Gastroesophageal sphincter (tissue), 4 donors: ENCODE results near the gene TIMM13. TPM values are rescaled to one million over a fixed set of nuclear protein-coding genes. Genes with fewer than 3 reads are reported as not detected.
"Not testable (repeated sequence)": the region's sequence is repeated elsewhere in the genome, so short reads cannot be mapped to it uniquely, and the experiment has no call there.

Experiments
- ATAC-seq: fragments of 150-250 bp; one replicate; pipeline ENCODE4 v1.9.1; 2016; ENCODE audit warnings: mild to moderate bottlenecking, moderate library complexity
- H3K27ac ChIP-seq, 4 donors: fragments of 200-600 bp; sonication (generic) in 3 of 4; 1 replicate in 3 of 4; 2 replicates in 1 of 4; pipeline ENCODE4 v1.5.1; 2016 to 2019
- H3K27me3 ChIP-seq: fragments of 200-600 bp; sonication (generic); one replicate; pipeline ENCODE4 v1.5.1; 2019
- H3K36me3 ChIP-seq, 2 donors: fragments of 200-600 bp; sonication (generic); one replicate each; pipeline ENCODE4 v1.5.1; 2019; ENCODE audit warnings: control low read depth in 1 of 2
- H3K4me1 ChIP-seq, 3 donors: fragments of 200-600 bp; sonication (generic); 1 replicate in 2 of 3; 2 replicates in 1 of 3; pipeline ENCODE4 v1.5.1; 2016 to 2019; ENCODE audit warnings: control low read depth in 2 of 3
- H3K4me3 ChIP-seq, 2 donors: fragments of 200-600 bp; sonication (generic); one replicate each; pipeline ENCODE4 v1.5.1; 2019; ENCODE audit warnings: mild to moderate bottlenecking in 1 of 2, moderate library complexity in 1 of 2
- H3K9me3 ChIP-seq, 3 donors: fragments of 200-600 bp; sonication (generic); one replicate each; pipeline ENCODE4 v1.5.1; 2017 to 2019; ENCODE audit warnings: control low read depth in 2 of 3
- CTCF ChIP-seq, 4 experiments: fragments of 200-600 bp in 2 of 4; fragments of 450-650 bp in 2 of 4; sonication (generic) in 1 of 4; IDR thresholded peaks; one replicate each; pipeline ENCODE4 v1.5.1; 2017 to 2019; ENCODE audit warnings: antibody characterized with exemption in 4 of 4, mild to moderate bottlenecking in 2 of 4, moderate library complexity in 2 of 4
- EP300 ChIP-seq: sonication (generic); formaldehyde crosslinking; IDR thresholded peaks from one replicate; pipeline ENCODE4 v1.6.1; 2017; ENCODE audit warnings: antibody characterized with exemption, mild to moderate bottlenecking
- POLR2A ChIP-seq, 2 donors: fragments of 450-650 bp; IDR thresholded peaks; one replicate each; pipeline ENCODE4 v1.6.1; 2017; ENCODE audit warnings: antibody characterized with exemption in 2 of 2, mild to moderate bottlenecking in 2 of 2, moderate library complexity in 1 of 2
- POLR2AphosphoS5 ChIP-seq: sonication (generic); formaldehyde crosslinking; IDR thresholded peaks from one replicate; pipeline ENCODE4 v1.6.1; 2017; ENCODE audit warnings: antibody characterized with exemption
- WGBS, 2 donors: methylation state at CpG; one replicate each; pipeline ENCODE4 v1.1.5; 2018; ENCODE audit warnings: low coverage in 1 of 2; 5-methylcytosine and 5-hydroxymethylcytosine counted together
- total RNA-seq, 4 donors: library from RNA; depleted of rRNA; stranded (reverse); fragments of >200 nt; gene quantifications; one replicate each; pipeline ENCODE4 v1.1.0, GENCODE V29; 2016

Gene TIMM13
- total RNA-seq, 4 donors from 2014 or later = 22.9 to 32.2 (median 27.3) TPM

DNA sequence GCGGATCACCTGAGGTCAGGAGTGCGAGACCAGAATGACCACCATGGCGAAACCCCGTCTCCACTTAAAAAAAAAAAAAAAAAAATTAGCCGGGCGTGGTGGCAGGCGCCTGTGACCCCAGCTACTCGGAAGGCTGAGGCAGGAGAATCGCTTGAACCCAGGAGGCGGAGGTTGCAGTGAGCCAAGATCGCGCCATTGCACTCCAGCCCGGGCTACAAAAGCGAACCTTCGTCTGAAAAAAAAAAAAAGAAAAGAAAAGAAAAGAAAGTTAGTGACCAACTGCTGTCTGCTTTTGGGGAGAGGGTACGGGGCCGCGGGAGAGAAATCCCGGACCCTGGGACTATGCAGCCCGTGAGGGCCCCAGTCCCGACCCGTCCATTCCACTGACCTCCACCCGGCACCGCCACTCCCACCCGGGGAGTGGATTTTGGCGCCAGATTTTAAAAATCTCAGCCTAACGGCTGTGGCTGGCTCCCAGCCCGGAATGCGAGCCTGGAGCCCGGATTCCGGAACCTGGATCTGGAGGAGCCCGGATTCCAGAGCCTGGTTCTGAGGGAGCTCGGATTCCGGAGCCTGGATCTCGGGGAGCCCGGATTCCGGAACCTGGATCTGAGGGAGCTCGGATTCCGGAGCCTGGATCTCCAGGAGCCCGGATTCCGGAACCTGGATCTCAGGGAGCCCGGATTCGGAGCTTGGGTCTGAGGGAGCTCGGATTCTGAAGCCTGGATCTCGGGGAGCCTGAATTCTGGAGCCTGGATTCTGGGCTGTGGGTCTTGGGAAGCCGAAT lies 35.4 kb upstream of the TIMM13 start:
- peak overlapping the region in 3 of 4 donors; percentile 68 to 71 (median 68) for H3K27ac ChIP-seq
- peak overlapping the region; percentile 48 to 67 for H3K4me3 ChIP-seq
- H3K36me3 ChIP-seq = no peaks in the 10 kb centered on the region
- TF ChIP-seq EP300 (no peak), POLR2A (IDR thresholded peaks at IDR 0.05) (no peak), CTCF (IDR thresholded peaks at IDR 0.05) (no peak), POLR2AphosphoS5 (peak; percentile 86)
- peaks cover 0 to 27% (median 10%) of the 10 kb centered on the region in 3 donors for H3K4me1 ChIP-seq
- WGBS, 2 donors = 0 to 12% methylated on average over 1 to 22 of the region's 46 CpGs
- peak; percentile 94 for ATAC-seq
- H3K9me3 ChIP-seq = no peaks in the 10 kb centered on the region
- no peaks in the 10 kb centered on the region for H3K27me3 ChIP-seq

DNA sequence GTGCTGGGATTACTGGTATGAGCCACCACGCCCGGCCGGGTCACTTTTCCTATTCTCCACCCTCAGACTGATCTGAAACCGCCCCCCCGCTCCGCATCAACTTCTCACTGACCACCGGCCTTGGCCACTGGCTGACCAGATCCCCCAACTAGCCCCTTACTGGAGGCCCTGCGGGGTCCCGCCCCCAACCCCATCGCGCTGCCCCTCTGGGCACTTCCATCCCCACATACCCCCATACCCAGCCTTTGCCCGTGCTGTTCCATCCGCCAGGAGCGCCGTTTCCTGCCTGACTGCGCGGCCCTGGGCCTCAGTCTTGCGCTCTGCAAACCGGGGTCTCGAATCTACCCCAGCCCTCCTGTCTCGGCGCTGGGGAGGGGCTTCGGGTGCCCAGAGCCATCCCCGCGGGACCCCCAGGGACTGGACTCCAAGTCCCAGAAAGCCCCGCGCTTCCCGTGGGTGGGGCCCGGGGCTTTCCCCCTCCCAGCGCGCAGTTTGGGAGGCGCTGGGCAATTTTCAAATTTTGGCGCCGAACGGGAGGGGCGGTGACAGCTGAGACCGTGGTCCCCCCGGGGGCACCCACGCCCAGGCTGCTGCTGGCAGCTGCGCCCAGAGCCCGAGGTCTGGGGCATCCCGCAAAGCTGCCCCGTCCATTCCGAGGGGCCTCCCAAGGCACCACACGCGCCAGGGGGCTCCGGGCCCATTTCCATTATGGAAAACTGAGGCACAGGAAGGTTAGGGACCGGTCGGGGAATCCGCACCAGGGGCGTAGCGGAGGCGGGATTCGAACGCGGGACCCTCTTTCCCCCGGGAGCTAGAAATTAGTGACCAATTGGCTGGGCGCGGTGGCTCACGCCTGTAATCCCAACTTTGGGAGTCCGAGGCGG lies 34.6 kb upstream of the TIMM13 start:
- peaks cover 0 to 35% (median 10%) of the 10 kb centered on the region in 3 donors for H3K4me1 ChIP-seq
- peak; percentile 7 for ATAC-seq
- H3K36me3 ChIP-seq = no peaks in the 10 kb centered on the region
- no peaks in the 10 kb centered on the region for H3K27me3 ChIP-seq
- TF ChIP-seq EP300 = no peak
- peak in 1 of 4 experiments; percentile 30 for TF ChIP-seq CTCF (IDR thresholded peaks at IDR 0.05)
- H3K27ac ChIP-seq = peak overlapping the region in 3 of 4 donors; percentile 54 to 71 (median 68)
- peak overlapping the region; percentile 48 to 67 for H3K4me3 ChIP-seq
- 1 to 11% methylated on average over 9 to 18 of the region's 62 CpGs for whole genome bisulfite sequencing, 2 donors
- no peaks in the 10 kb centered on the region for H3K9me3 ChIP-seq

DNA sequence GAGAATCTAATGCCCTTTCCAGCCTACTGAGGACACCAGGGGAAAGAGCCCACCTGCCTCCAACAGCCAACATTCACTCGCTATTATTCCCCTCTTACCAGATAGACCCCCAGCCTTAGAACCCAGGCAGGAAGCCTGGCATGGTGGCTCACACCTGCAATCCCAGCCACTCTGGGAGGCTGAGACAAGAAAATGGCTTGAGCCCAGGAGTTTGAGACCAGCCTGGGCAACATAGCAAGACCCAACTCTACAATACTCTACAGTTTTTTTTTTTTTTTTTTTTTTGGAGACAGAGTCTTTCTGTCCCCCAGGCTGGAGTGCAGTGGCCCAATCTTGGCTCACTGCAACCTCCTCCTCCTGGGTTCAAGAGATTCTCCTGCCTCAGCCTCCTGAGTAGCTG lies 32.9 kb upstream of the TIMM13 start:
- WGBS, 2 donors = 100% methylated on average over 1 of the region's 1 CpG
- Histone ChIP-seq H3K27ac (no peak overlapping the region), H3K27me3 (no peaks in the 10 kb centered on the region), H3K9me3 (no peaks in the 10 kb centered on the region), H3K4me1 (peaks cover 0 to 48% (median 17%) of the 10 kb centered on the region in 3 donors), H3K36me3 (no peaks in the 10 kb centered on the region), H3K4me3 (no peak overlapping the region)
- ATAC-seq = no peak
- TF ChIP-seq EP300 = no peak

DNA sequence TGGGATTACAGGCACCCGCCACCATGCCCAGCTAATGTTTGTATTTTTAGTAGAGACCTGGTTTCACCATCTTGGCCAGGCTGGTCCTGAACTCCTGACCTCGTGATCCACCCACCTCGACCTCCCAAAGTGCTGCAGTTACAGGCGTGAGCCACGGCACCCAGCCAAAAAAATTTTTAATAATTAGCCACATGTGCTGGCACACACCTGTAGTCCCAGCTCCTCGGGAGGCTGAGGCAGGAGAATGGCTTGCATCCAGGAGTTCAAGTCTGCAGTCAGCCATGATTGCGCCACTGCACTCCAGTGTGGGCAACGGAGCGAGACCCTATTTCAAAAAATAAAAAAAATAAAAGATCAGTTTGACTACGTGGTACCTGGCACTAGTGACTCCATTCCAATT lies 31.4 kb upstream of the TIMM13 start:
- not testable (repeated sequence) for ATAC-seq, H3K9me3 ChIP-seq, H3K4me3 ChIP-seq, H3K27me3 ChIP-seq, H3K36me3 ChIP-seq, H3K27ac ChIP-seq
- WGBS, 2 donors = 72 to 77% methylated on average over 4 to 6 of the region's 10 CpGs
- H3K4me1 ChIP-seq = peaks cover 0 to 55% (median 17%) of the 10 kb centered on the region in 3 donors

DNA sequence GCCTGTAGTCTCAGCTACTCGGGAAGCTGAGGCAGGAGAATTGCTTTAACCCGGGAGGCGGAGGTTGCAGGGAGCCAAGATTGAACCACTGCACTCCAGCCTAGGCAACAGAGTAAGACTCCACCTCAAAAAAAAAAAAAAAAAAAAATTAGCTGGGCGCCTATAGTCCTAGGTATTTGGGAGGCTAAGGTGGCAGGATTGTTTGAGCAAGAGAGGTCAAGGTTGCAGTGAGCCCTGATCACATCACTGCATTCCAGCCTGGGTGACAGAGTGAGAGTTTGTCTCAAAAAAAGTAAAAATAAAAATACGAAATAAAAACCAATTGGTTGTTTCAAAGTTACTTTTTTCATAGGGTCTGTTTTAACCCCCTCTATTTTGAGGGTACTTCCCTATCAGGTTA lies 30.7 kb upstream of the TIMM13 start:
- WGBS, 2 donors = 78 to 82% methylated on average over 3 to 5 of the region's 5 CpGs
- no peak for ATAC-seq

More for the DNA sequence above, 30.7 kb upstream of the TIMM13 start:
- no peak for TF ChIP-seq CTCF (IDR thresholded peaks at IDR 0.05)
- no peak for TF ChIP-seq POLR2AphosphoS5
- no peak for TF ChIP-seq POLR2A (IDR thresholded peaks at IDR 0.05)
- TF ChIP-seq EP300 = no peak
- Histone ChIP-seq H3K4me3 (no peak overlapping the region), H3K36me3 (no peaks in the 10 kb centered on the region), H3K9me3 (no peaks in the 10 kb centered on the region), H3K4me1 (peaks cover 0 to 51% (median 17%) of the 10 kb centered on the region in 3 donors), H3K27me3 (no peaks in the 10 kb centered on the region), H3K27ac (no peak overlapping the region)
